BJ (cell line): ENCODE data around the gene MID2. TPM values are rescaled to one million over a fixed set of nuclear protein-coding genes. Genes with fewer than 3 reads are reported as not detected.
"Not testable (repeated sequence)": the region's sequence is repeated elsewhere in the genome, so short reads cannot be mapped to it uniquely, and the experiment has no call there.

Source experiments
- CTCF ChIA-PET: fragments of 350-600 bp; formaldehyde crosslinking; extraction: SDS; loops from one replicate; lab custom pipeline; 2021; ENCODE audit warnings: antibody characterized with exemption, inconsistent platforms; lab: Yijun Ruan, JAX
- POLR2A ChIA-PET: fragments of 300-600 bp; sonication (Branson Sonifier 250); formaldehyde crosslinking; extraction: SDS; loops from one replicate; lab custom pipeline; 2021; ENCODE audit warnings: antibody characterized with exemption; lab: Charles Lee
- DNase-seq: peaks from one replicate; pipeline ENCODE4 v3.0.0-alpha.2; 2011; ENCODE audit warnings: low read depth
- H3K27me3 ChIP-seq: 2 replicates; pipeline ENCODE4 v1.6.0; 2011; ENCODE audit warnings: low read length; ENCODE audit not compliant: control insufficient read depth, insufficient read depth
- H3K36me3 ChIP-seq: 2 replicates; pipeline ENCODE4 v1.5.1; 2011; ENCODE audit warnings: low read length; ENCODE audit not compliant: control insufficient read depth, insufficient read depth
- H3K4me3 ChIP-seq: 2 replicates; pipeline ENCODE4 v1.5.1; 2011; ENCODE audit warnings: low read depth, mild to moderate bottlenecking, control low read depth, low read length
- CTCF ChIP-seq: IDR thresholded peaks from 2 replicates; pipeline ENCODE4 v1.5.1; 2011; ENCODE audit warnings: low read depth, mild to moderate bottlenecking, control low read depth, inconsistent platforms, low read length, moderate library complexity; ENCODE audit not compliant: insufficient read depth
- polyA plus RNA-seq: library from polyadenylated mRNA; depleted of rRNA; stranded (reverse); fragments of >200 nt; gene quantifications from 2 replicates; pipeline ENCODE4 v1.2.3, GENCODE V29; 2011

The MID2 gene
- polyA plus RNA-seq, 1 experiment, result 12.4 TPM

- Histone ChIP-seq H3K36me3 (no peaks in the 10 kb centered on the region), H3K4me3 (no peak overlapping the region), H3K27me3 (no peaks in the 10 kb centered on the region)
- no peak for TF ChIP-seq CTCF
- CTCF ChIA-PET, result no interaction called here
- no peak for DNase-seq
- POLR2A ChIA-PET, result no interaction called here
Observed at GRCh38 chrX:107845625-107846024, 20.0 kb downstream of the MID2 start.

GRCh38 chrX:107848591-107848990 is 22.9 kb downstream of the MID2 start:
- H3K36me3 ChIP-seq, result no peaks in the 10 kb centered on the region
- no peak overlapping the region for H3K4me3 ChIP-seq
- ChIA-PET POLR2A (no interaction called here), CTCF (no interaction called here)
- no peak for DNase-seq
- no peaks in the 10 kb centered on the region for H3K27me3 ChIP-seq
- no peak for TF ChIP-seq CTCF

- no peak overlapping the region for H3K4me3 ChIP-seq
- TF ChIP-seq CTCF, result no peak
- DNase-seq, result no peak
- ChIA-PET POLR2A (no interaction called here), CTCF (no interaction called here)
- H3K27me3 ChIP-seq, result no peaks in the 10 kb centered on the region
- no peaks in the 10 kb centered on the region for H3K36me3 ChIP-seq
Observed at GRCh38 chrX:107849747-107850421, 24.2 kb downstream of the MID2 start.

GRCh38 chrX:107850422-107850765 is 24.7 kb downstream of the MID2 start:
- H3K27me3 ChIP-seq, result no peaks in the 10 kb centered on the region
- H3K4me3 ChIP-seq, result no peak overlapping the region
- no peaks in the 10 kb centered on the region for H3K36me3 ChIP-seq
- DNase-seq, result no peak
- POLR2A ChIA-PET, result interaction anchor here (0.5 kb wide), 1 partner anchor 12 kb away, joined by 3 read pairs; no protein-coding TSS in a partner anchor
- TF ChIP-seq CTCF, result no peak
- CTCF ChIA-PET, result no interaction called here

- Histone ChIP-seq H3K4me3 (no peak overlapping the region), H3K36me3 (no peaks in the 10 kb centered on the region), H3K27me3 (no peaks in the 10 kb centered on the region)
- ChIA-PET POLR2A (no interaction called here), CTCF (no interaction called here)
- no peak for DNase-seq
- TF ChIP-seq CTCF, result no peak
Observed at GRCh38 chrX:107851215-107851614, 25.5 kb downstream of the MID2 start.

- H3K36me3 ChIP-seq, H3K27me3 ChIP-seq, DNase-seq, CTCF ChIA-PET, H3K4me3 ChIP-seq, POLR2A ChIA-PET: not testable (repeated sequence)
Observed at GRCh38 chrX:107851665-107852064, 26.0 kb downstream of the MID2 start.
